NCI-H1105 treated with DMSO at 0.1 percent for 48 hours (cell line): Measurements from ENCODE around the gene P2RY11.

Experiments used
- DNase-seq: peaks from one replicate; lab custom pipeline; 2025; lab: John Stamatoyannopoulos, UW

Gene P2RY11

DNA sequence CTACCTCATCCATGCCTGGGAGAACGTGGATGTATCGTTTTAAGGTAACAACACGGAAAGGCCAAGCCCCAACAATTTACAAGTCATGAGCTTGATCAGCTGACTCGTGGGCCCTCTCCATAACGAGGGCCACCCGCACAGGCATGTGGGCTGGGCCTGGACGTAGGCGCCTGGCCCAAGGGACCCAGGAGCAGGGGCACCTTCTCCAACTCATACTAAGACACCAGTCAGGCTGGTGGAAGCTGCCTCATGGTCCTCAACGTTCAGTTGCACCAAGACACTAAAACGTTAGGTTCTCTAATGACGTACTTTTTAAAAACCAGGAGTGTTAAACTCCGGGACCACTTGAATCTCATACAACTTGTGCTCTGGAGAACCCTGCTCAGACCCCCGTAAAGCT, 30.0 kb downstream of the P2RY11 start:
- no peak for DNase-seq

DNA sequence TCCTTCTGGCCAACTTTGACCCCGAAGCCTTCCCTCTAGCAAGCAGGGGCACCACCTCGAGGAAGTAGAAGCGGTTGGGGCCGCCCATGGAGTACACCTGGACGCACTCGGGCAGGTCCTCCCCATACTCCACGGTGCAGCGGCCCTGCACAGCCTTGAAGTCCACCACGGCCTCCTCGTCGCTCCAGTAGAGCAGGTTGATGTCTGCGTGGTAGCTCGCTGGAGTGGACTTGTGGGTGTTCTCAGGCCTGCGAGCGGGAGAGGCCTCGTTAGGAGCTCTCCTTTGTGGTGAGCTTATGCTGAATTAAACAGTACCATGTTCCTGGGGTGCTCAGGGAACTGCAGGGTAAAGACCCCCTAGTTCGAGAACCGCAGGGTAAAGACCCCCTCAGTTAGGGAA, 30.5 kb downstream of the P2RY11 start:
- no peak for DNase-seq

DNA sequence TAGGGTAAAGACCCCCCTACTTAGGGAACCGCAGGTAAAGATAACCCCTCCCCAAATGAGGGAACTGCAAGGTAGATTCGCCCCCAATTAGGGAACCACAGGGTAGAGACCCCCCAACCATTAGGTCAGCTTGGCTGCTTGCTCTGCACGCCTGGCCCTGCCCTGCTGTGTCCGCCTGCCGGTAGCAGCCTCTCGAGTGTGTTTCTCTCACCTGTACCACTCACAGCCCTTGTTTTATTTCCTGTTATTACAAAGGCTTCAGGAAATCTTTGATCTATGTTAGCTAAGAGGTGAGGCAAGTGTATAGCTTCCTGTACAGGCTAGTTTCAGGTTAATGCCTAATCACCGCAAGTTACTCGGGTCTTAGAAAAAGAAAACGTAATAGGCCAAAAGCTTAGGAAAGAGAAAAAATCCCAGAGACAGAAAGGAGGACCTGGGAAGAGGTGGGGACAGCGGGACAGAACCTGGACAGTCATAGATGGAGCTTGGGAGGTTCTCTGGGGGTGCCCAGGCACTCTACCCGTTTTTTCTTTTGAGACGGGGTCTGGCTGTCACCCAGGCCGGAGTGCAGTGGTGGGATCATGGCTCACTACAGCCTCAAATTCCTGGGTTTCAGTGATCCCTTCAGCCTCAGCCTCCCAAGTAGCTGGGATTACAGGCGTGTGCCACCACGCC, 31.3 kb downstream of the P2RY11 start:
- no peak for DNase-seq

DNA sequence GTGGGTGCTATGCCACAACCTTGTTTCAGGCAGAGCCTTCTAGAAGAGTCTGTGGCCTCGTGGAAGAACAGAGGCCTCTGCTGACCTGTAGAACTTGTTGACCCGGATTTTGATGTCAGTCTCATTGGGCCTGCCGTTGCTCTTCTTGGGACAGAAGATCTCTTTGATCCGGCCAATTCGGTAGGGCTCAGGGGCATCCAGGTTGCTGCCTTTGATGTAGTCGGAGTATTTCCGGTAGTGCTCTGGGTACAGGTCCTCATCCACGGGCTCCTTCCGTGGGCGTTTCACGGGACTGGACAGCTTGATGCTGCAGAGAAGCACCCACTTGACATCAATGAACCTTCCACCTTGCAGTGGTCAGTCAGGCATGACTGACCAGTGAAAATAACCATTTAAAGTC, 32.2 kb downstream of the P2RY11 start:
- no peak for DNase-seq

GRCh38 chr19:10144361-10144760, 32.9 kb downstream of the P2RY11 start:
- DNase-seq, result no peak

- no peak for DNase-seq
Measured at GRCh38 chr19:10145031-10145430, 33.5 kb downstream of the P2RY11 start.

DNA sequence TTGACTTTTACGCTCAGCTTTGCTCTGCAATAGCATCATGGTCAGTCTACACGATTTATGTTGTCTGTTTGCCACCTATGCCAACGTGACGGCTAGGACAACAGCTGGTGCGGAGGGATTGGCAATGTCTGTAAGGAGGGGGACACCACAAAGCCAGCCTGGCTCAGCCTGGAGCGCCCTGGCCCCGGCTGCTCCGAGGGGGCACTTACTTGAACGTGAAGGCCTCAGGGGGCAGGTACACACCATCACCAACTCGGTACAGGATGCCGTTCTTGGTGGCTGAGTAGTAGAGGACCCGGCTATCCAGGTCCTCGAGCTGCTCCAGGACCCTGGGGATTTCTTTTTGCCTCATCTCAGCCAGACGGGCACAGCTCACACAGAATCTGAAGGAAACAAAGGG, 34.6 kb downstream of the P2RY11 start:
- no peak for DNase-seq

GRCh38 chr19:10149427-10149826, 37.9 kb downstream of the P2RY11 start:
- no peak for DNase-seq

- no peak for DNase-seq
Measured at GRCh38 chr19:10151521-10151920, 40.0 kb downstream of the P2RY11 start.

GRCh38 chr19:10152100-10152499, 40.6 kb downstream of the P2RY11 start:
- DNase-seq, result no peak

- no peak for DNase-seq
Measured at GRCh38 chr19:10155839-10156238, 44.3 kb downstream of the P2RY11 start.

DNA sequence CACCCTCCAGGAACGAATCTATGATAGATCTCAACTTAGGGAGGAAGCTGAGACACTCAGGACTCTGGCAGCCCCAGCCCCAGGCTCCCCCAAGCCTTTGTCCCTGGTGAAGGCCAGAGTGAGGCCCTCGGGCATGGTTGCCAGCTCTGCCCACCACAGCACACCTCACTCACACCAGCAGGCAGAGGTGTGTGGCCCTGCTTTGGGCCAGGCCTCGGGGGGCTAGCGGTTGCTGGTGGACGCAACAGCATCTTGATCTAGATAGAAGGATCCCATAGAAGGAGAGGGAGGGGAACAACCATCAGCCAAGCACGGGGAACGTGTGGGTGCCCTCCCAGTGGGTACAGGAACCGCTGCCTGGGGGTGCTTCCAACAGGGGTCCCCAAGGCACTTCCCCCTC, 46.6 kb downstream of the P2RY11 start:
- DNase-seq, result no peak

DNA sequence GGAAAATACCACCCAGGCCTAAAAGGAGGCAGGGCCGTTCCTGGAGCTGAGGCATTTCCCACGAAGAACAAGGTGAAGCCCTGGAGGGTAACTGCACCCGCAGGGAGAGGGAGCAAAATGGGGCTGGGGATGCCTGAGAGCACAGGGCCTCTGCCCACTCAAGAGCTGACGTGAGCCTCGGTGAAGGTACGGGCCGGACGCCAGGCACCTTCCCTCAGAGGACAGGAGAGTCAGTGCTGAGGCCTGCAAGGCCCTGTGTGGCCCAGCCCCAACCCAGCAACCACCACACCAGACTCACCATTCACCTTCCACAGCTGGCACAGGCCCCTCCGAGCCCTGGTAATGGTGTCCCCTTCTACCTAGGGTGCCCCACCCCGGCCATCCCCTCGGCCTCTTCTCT, 47.0 kb downstream of the P2RY11 start:
- no peak for DNase-seq

DNA sequence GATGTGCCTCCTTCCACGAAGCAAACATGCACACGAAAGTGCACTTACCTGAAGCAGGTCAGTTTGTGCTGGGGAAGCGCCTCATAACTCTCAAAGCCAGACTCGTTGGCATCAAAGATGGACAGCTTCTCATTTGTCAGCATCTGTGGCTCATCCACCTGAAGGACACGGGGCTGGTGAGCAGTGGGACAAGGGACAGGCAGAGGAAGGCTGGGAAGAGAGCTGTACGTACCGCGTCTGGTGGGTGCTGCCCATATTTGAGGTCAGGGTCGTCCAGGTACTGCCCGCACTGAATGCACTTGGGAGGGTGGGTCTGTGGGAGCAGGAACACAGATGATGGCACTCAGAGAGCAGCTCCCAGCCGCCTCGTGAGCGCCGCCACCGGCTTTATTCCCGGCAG, 48.1 kb downstream of the P2RY11 start:
- no peak for DNase-seq

GRCh38 chr19:10163536-10163935, 52.0 kb downstream of the P2RY11 start:
- no peak for DNase-seq
